Measurements from ENCODE around the gene ARHGAP26. TPM values are rescaled to one million over a fixed set of nuclear protein-coding genes. Genes with fewer than 3 reads are reported as not detected.

The ARHGAP26 gene
- total and polyA plus RNA-seq, 9 donors = 1.9 to 47.1 (median 12.0) TPM

DNA sequence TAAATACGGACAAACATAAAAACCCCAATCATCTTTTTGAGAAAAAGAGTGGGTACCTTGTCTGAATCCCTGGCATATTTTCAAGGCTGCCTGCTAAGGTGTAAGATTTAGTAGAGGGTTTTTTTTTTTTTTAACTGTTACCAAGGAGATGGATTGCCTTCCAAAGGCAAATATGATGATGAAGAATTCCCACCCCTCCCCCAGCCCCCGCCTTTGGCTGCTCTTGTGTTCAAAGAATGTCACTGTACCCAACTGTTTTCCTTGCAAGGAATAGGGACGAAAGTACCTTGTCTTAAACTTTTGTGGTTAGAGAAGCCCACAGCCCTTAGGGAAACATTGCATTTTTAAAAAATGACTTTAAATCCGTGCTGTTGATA is 31.3 kb downstream of the ARHGAP26 start:
- H3K9me3 ChIP-seq = no peaks in the 10 kb centered on the region
- intact Hi-C loops (cut with DNase I) = no loop called here
- no peak for DNase-seq
- WGBS, 3 donors = 85 to 91% (median 90%) methylated on average over 4 of the region's 4 CpGs
- H3K27ac ChIP-seq = no peak overlapping the region
- no peaks in the 10 kb centered on the region for H3K36me3 ChIP-seq
- no peak overlapping the region for H3K4me3 ChIP-seq
- no peaks in the 10 kb centered on the region for H3K4me1 ChIP-seq (ENCODE audit: insufficient read depth)
- TF ChIP-seq, protein P1, sequence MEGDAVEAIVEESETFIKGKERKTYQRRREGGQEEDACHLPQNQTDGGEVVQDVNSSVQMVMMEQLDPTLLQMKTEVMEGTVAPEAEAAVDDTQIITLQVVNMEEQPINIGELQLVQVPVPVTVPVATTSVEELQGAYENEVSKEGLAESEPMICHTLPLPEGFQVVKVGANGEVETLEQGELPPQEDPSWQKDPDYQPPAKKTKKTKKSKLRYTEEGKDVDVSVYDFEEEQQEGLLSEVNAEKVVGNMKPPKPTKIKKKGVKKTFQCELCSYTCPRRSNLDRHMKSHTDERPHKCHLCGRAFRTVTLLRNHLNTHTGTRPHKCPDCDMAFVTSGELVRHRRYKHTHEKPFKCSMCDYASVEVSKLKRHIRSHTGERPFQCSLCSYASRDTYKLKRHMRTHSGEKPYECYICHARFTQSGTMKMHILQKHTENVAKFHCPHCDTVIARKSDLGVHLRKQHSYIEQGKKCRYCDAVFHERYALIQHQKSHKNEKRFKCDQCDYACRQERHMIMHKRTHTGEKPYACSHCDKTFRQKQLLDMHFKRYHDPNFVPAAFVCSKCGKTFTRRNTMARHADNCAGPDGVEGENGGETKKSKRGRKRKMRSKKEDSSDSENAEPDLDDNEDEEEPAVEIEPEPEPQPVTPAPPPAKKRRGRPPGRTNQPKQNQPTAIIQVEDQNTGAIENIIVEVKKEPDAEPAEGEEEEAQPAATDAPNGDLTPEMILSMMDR (IDR thresholded peaks at IDR 0.05) = no peak
- no peaks in the 10 kb centered on the region for H3K27me3 ChIP-seq

GRCh38 chr5:142803428-142804125 is 33.4 kb downstream of the ARHGAP26 start:
- TF ChIP-seq POLR2A (IDR thresholded peaks at IDR 0.05) (no peak), EP300 (IDR thresholded peaks at IDR 0.05) (peak; percentile 33)
- TF ChIP-seq, protein P1 (IDR thresholded peaks at IDR 0.05) = no peak
- H3K27ac ChIP-seq = no peak overlapping the region
- peak in 1 of 5 donors; percentile 29 for DNase-seq
- H3K27me3 ChIP-seq = no peaks in the 10 kb centered on the region
- 81 to 82% (median 82%) methylated on average over 11 of the region's 11 CpGs for WGBS, 3 donors
- no peaks in the 10 kb centered on the region for H3K36me3 ChIP-seq
- H3K9me3 ChIP-seq = no peaks in the 10 kb centered on the region
- no peak overlapping the region for H3K4me3 ChIP-seq
- intact Hi-C loops (cut with DNase I) = no loop called here
- H3K4me1 ChIP-seq (ENCODE audit: insufficient read depth) = no peaks in the 10 kb centered on the region

- H3K27ac ChIP-seq = no peak overlapping the region
- TF ChIP-seq, protein P1 (IDR thresholded peaks at IDR 0.05) = no peak
- TF ChIP-seq EP300 (IDR thresholded peaks at IDR 0.05) = no peak
- intact Hi-C loops (cut with DNase I) = no loop called here
- H3K4me3 ChIP-seq = no peak overlapping the region
- no peaks in the 10 kb centered on the region for H3K36me3 ChIP-seq
- 92 to 98% (median 97%) methylated on average over 3 of the region's 3 CpGs for WGBS, 3 donors
- H3K4me1 ChIP-seq (ENCODE audit: insufficient read depth) = no peaks in the 10 kb centered on the region
- no peak for DNase-seq
- H3K27me3 ChIP-seq = no peaks in the 10 kb centered on the region
- no peaks in the 10 kb centered on the region for H3K9me3 ChIP-seq
These were observed 35.2 kb downstream of the ARHGAP26 start for GRCh38 chr5:142805339-142805738.

- WGBS, 3 donors = 62 to 83% (median 67%) methylated on average over 2 of the region's 2 CpGs
- H3K9me3 ChIP-seq = no peaks in the 10 kb centered on the region
- intact Hi-C loops (cut with DNase I) = no loop called here
- H3K4me3 ChIP-seq = no peak overlapping the region
- no peak overlapping the region for H3K27ac ChIP-seq
- H3K27me3 ChIP-seq = no peaks in the 10 kb centered on the region
- H3K4me1 ChIP-seq (ENCODE audit: insufficient read depth) = no peaks in the 10 kb centered on the region
- TF ChIP-seq EP300 (IDR thresholded peaks at IDR 0.05) = no peak
- TF ChIP-seq, protein P1 (IDR thresholded peaks at IDR 0.05) = no peak
- TF ChIP-seq POLR2A (IDR thresholded peaks at IDR 0.05) = no peak
- no peaks in the 10 kb centered on the region for H3K36me3 ChIP-seq
- no peak for DNase-seq
These were observed 36.7 kb downstream of the ARHGAP26 start for GRCh38 chr5:142806841-142807267.
